ENCODE data around the gene TMEM267.

The TMEM267 gene, protein sequence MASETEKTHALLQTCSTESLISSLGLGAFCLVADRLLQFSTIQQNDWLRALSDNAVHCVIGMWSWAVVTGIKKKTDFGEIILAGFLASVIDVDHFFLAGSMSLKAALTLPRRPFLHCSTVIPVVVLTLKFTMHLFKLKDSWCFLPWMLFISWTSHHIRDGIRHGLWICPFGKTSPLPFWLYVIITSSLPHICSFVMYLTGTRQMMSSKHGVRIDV

GRCh38 chr5:43483298-43484105, at the start of gene TMEM267:
Gene TMEM267 (minus strand): TSS chr5:43483865. CDS start chr5:43453969, 29,896 bp downstream.
- H3K4me3 ChIP-seq (replicated peaks; ENCODE audit: low read depth, low read length), result peak within 1 kb of the TSS; percentile 80
- TF ChIP-seq CTCF (IDR thresholded peaks at IDR 0.05; ENCODE audit: low read length, missing control alignments), result no peak
- DNase-seq (ENCODE audit: low read depth), result peak; percentile 94

GRCh38 chr5:43530648-43531047, 47.0 kb upstream of the TMEM267 start:
- no peak for DNase-seq (ENCODE audit: low read depth)
- H3K4me3 ChIP-seq (replicated peaks; ENCODE audit: low read depth, low read length), result no peak overlapping the region
- TF ChIP-seq CTCF (IDR thresholded peaks at IDR 0.05; ENCODE audit: low read length, missing control alignments), result no peak

DNA sequence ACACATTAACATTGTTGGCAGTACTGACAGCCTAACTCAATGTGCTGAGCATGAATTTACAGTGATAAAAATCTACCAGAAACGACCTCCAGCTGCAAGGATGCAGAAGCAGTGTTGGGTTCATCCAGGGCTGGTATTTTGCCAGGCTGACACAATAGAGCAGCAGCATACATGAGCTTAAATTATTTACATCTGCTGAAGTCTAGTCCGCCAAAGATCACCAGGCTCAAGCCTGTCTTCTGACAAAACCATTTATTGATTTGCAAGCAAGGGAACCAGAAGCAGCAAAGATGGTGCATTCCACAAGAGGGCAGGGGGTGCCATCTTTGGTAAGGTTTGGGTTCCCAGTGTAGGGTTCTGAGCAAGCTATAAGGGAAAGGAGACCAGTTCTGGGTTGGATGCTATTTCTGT, 40.0 kb upstream of the TMEM267 start:
- H3K4me3 ChIP-seq (replicated peaks; ENCODE audit: low read depth, low read length), result no peak overlapping the region
- TF ChIP-seq CTCF (IDR thresholded peaks at IDR 0.05; ENCODE audit: low read length, missing control alignments), result no peak
- no peak for DNase-seq (ENCODE audit: low read depth)

GRCh38 chr5:43520615-43521014, 37.0 kb upstream of the TMEM267 start:
- DNase-seq (ENCODE audit: low read depth), result no peak
- no peak for TF ChIP-seq CTCF (IDR thresholded peaks at IDR 0.05; ENCODE audit: low read length, missing control alignments)
- H3K4me3 ChIP-seq (replicated peaks; ENCODE audit: low read depth, low read length), result no peak overlapping the region

DNA sequence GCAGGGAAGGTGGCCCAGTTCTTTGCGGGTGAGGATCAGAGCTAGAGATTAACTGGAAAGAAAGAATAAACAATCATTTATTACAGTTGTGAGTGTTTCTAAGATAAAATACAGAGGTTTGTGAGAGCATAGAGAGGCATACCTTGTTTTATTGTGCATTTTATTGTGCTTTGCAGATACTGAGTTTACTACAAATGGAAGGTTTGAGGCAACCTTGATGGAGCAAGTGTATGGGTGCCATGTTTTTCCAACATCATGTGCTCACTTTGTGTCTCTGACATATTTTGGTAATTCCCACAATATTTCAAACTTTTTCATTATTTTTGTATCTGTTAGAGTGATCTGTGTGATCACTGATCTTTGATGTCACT, 32.0 kb upstream of the TMEM267 start:
- DNase-seq (ENCODE audit: low read depth), result no peak
- H3K4me3 ChIP-seq (replicated peaks; ENCODE audit: low read depth, low read length), result peak overlapping the region; percentile 62
- TF ChIP-seq CTCF (IDR thresholded peaks at IDR 0.05; ENCODE audit: low read length, missing control alignments), result no peak

DNA sequence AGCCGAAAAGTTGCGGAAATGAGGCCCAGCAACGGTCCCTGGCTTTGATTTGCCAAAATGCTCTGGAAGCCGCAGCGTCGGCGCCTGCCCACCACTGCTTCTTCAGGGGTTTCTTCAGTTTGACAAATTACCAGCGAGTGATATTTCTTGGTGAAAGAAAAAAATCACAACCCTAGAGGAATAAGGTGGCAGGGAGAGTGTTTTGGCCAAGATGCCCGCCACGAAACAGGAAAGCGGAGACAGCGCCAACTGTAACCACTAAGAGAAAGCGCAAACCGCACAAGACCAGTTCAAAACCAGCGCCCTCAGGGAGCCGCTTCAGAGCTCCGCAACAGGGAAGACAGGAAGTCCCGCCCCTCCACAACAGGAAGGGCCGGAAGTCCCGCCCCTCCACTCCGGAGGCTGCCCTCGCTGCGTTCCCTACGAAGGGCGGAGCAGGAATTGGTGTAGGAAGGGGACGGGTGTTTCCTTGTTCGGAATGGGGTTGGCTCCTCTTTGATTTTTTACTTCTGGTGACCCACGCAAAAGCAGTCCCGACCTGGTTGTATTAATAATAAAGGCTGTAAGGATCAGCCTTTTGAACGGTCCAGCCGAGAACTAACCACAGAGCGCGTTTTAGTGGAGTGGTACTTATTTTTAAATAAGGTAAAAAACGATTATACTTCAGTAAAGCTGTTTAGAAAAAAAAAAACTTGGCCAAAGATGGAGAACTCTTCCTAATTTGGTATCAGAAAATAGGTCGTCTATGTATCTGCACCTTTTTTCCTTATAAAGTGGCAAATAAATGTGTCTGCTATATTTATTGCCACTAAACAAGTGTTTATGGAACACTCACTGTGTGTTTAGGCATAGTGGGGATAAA, 31.4 kb upstream of the TMEM267 start, which contains the start of gene C5orf34:
TSS of gene C5orf34 (minus strand) at position 333 of the 862 bp plus-strand sequence. CDS start 5,809 bp downstream, outside the sequence.
- DNase-seq (ENCODE audit: low read depth), result peak; percentile 97
- H3K4me3 ChIP-seq (replicated peaks; ENCODE audit: low read depth, low read length), result peak within 1 kb of the TSS; percentile 62
- TF ChIP-seq CTCF (IDR thresholded peaks at IDR 0.05; ENCODE audit: low read length, missing control alignments), result no peak
